ENCODE data around the gene PLEKHB1.

DNA sequence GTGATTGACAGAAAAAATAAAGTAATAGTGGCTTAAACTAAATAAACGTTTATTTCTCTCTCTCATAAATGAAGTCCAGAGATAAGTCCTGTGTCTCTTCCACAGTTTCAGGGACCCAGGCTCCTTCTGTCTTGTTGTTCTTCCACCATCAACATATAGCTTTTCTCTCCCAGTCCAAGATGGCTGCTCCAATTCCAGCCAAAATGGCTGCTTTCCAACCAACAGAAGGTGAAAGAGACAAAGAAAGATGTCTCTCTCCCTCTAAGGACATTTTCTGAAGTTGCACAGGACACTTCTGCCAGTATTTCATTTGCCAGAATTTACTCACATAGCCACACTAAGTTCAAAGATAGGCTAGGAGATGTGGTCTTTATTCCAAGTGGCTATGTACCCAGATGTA lies 9.4 kb upstream of the PLEKHB1 start:
- no peak for TF ChIP-seq CTCF (conservative IDR thresholded peaks at IDR 0.05)
- TF ChIP-seq ZFX (IDR thresholded peaks at IDR 0.05), result no peak
